DOHH2 (cell line): ENCODE data around the gene ZBED2.
"Not testable (repeated sequence)": the region's sequence is repeated elsewhere in the genome, so short reads cannot be mapped to it uniquely, and the experiment has no call there.

Experiments
- H3F3A ChIP-seq: fragments of 200-600 bp; sonication (generic), shearing (Covaris generic); 2 replicates; pipeline ENCODE4 v1.6.0; 2016; ENCODE audit warnings: antibody characterized with exemption, mild to moderate bottlenecking; ENCODE audit not compliant: control insufficient read depth, insufficient read depth
- H3K27ac ChIP-seq: fragments of 200-600 bp; sonication (generic); 2 replicates; pipeline ENCODE4 v1.5.1; 2014; ENCODE audit warnings: low read depth, mild to moderate bottlenecking, low read length, moderate library complexity
- H3K27me3 ChIP-seq: fragments of 200-600 bp; sonication (generic); 2 replicates; pipeline ENCODE4 v1.6.1; 2014; ENCODE audit warnings: mild to moderate bottlenecking, low read length, mixed read lengths; ENCODE audit not compliant: control insufficient read depth
- H3K36me3 ChIP-seq: fragments of 200-600 bp; sonication (generic); 2 replicates; pipeline ENCODE4 v1.6.1; 2014; ENCODE audit warnings: mild to moderate bottlenecking, low read length, moderate library complexity, mixed read lengths; ENCODE audit not compliant: control insufficient read depth
- H3K4me1 ChIP-seq: fragments of 200-600 bp; sonication (generic); 2 replicates; pipeline ENCODE4 v1.6.1; 2014; ENCODE audit warnings: mild to moderate bottlenecking, low read length, mixed read lengths; ENCODE audit not compliant: control insufficient read depth
- H3K4me2 ChIP-seq: fragments of 200-600 bp; sonication (generic); 2 replicates; pipeline ENCODE4 v1.6.0; 2014; ENCODE audit warnings: mild to moderate bottlenecking, low read length, moderate library complexity
- H3K4me3 ChIP-seq: fragments of 200-600 bp; sonication (generic); 2 replicates; pipeline ENCODE4 v1.5.1; 2014; ENCODE audit warnings: mild to moderate bottlenecking, low read length, mixed read lengths
- H3K79me2 ChIP-seq: fragments of 200-600 bp; sonication (generic); 2 replicates; pipeline ENCODE4 v1.6.1; 2014; ENCODE audit warnings: mild to moderate bottlenecking, low read length, mixed read lengths; ENCODE audit not compliant: control insufficient read depth
- H3K9me2 ChIP-seq: fragments of 200-600 bp; sonication (generic); replicated peaks from 2 replicates; pipeline ENCODE4 v1.6.1; 2014; ENCODE audit warnings: mild to moderate bottlenecking, low read length, mixed read lengths; ENCODE audit not compliant: control insufficient read depth
- H3K9me3 ChIP-seq: fragments of 200-600 bp; sonication (generic); 2 replicates; pipeline ENCODE4 v1.6.1; 2014; ENCODE audit warnings: antibody characterized with exemption, low read length, mixed read lengths; ENCODE audit not compliant: control insufficient read depth, insufficient read depth
- H4K20me1 ChIP-seq: fragments of 200-600 bp; sonication (generic); 2 replicates; pipeline ENCODE4 v1.6.0; 2014; ENCODE audit warnings: low read depth, mild to moderate bottlenecking, antibody characterized with exemption, low read length, moderate library complexity; ENCODE audit not compliant: control insufficient read depth, insufficient read depth
- CTCF ChIP-seq: fragments of 200-600 bp; sonication (generic); IDR thresholded peaks from one replicate; pipeline ENCODE4 v1.5.1; 2014; ENCODE audit warnings: antibody characterized with exemption, mild to moderate bottlenecking, low read depth, low read length; ENCODE audit not compliant: poor library complexity, severe bottlenecking
- EZH2phosphoT487 ChIP-seq: fragments of 200-600 bp; sonication (generic); IDR thresholded peaks from 2 replicates; pipeline ENCODE4 v1.6.1; 2017; ENCODE audit warnings: borderline replicate concordance, mild to moderate bottlenecking, antibody characterized with exemption, low read length, moderate library complexity, mixed read lengths

Gene ZBED2

GRCh38 chr3:111635403-111635802 is 40.3 kb upstream of the ZBED2 start:
- Histone ChIP-seq H3K36me3 (no peaks in the 10 kb centered on the region), H3K27me3 (no peaks in the 10 kb centered on the region), H3K79me2 (no peaks in the 10 kb centered on the region), H3K9me2 (no peaks in the 10 kb centered on the region), H3K27ac (no peak overlapping the region), H4K20me1 (no peaks in the 10 kb centered on the region), H3K4me3 (no peak overlapping the region), H3F3A (no peaks in the 10 kb centered on the region), H3K9me3 (no peaks in the 10 kb centered on the region), H3K4me2 (no peak overlapping the region), H3K4me1 (no peaks in the 10 kb centered on the region)
- TF ChIP-seq CTCF (no peak), EZH2phosphoT487 (no peak)

- not testable (repeated sequence) for H3K36me3 ChIP-seq, H3K27me3 ChIP-seq, H3K9me3 ChIP-seq, H3K79me2 ChIP-seq, H3F3A ChIP-seq, H3K4me1 ChIP-seq, H3K27ac ChIP-seq, H4K20me1 ChIP-seq, H3K4me2 ChIP-seq, H3K4me3 ChIP-seq, H3K9me2 ChIP-seq
Observed at GRCh38 chr3:111630638-111631037, 35.5 kb upstream of the ZBED2 start.

GRCh38 chr3:111629018-111629417 is 33.9 kb upstream of the ZBED2 start:
- H3K9me2 ChIP-seq, H3K27ac ChIP-seq, H3K27me3 ChIP-seq, H3K79me2 ChIP-seq, H3K4me2 ChIP-seq, H3F3A ChIP-seq, H3K9me3 ChIP-seq, H3K36me3 ChIP-seq, H3K4me1 ChIP-seq, H4K20me1 ChIP-seq, H3K4me3 ChIP-seq: not testable (repeated sequence)

GRCh38 chr3:111627092-111627491 is 31.9 kb upstream of the ZBED2 start:
- H3K9me3 ChIP-seq, result no peaks in the 10 kb centered on the region

More at GRCh38 chr3:111627092-111627491, 31.9 kb upstream of the ZBED2 start:
- H3K27ac ChIP-seq, result no peak overlapping the region
- TF ChIP-seq EZH2phosphoT487 (no peak), CTCF (no peak)
- no peaks in the 10 kb centered on the region for H3K27me3 ChIP-seq
- H3K4me3 ChIP-seq, result no peak overlapping the region
- no peak overlapping the region for H3K4me2 ChIP-seq
- H3K36me3 ChIP-seq, result no peaks in the 10 kb centered on the region
- H3F3A ChIP-seq, result no peaks in the 10 kb centered on the region
- H3K79me2 ChIP-seq, result no peaks in the 10 kb centered on the region
- H3K4me1 ChIP-seq, result no peaks in the 10 kb centered on the region
- no peaks in the 10 kb centered on the region for H4K20me1 ChIP-seq
- no peaks in the 10 kb centered on the region for H3K9me2 ChIP-seq
